GM19099 (cell line): Measurements from ENCODE around the gene KIF26B.

Experiments used
- POLR2A ChIP-seq: IDR thresholded peaks from 3 replicates; pipeline ENCODE4 v1.6.1; 2011; ENCODE audit warnings: low read depth; ENCODE audit not compliant: insufficient read length; ENCODE audit errors: extremely low read depth

The KIF26B gene

DNA sequence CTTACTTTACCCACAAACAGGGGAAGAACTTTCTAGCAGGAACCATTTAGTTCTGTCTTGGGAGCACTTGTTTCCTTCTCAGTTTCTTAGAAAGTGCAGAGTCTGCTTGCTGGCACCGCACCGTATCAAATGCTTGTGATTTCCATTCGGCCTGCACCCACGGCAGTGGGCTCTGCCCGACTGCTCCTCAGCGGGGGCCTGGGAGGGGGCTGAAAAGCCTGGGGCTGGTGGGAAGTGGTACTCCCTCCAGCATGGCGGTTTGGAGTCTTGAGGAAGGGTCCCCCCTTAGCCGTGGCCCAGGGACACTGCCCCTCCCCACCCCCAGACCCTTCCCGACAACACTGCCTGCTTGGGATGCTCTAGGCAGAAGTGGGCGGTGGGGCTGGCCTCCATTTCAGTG, 57.0 kb downstream of the KIF26B start:
- TF ChIP-seq POLR2A = no peak

GRCh38 chr1:245212221-245212710, 57.5 kb downstream of the KIF26B start:
- no peak for TF ChIP-seq POLR2A

DNA sequence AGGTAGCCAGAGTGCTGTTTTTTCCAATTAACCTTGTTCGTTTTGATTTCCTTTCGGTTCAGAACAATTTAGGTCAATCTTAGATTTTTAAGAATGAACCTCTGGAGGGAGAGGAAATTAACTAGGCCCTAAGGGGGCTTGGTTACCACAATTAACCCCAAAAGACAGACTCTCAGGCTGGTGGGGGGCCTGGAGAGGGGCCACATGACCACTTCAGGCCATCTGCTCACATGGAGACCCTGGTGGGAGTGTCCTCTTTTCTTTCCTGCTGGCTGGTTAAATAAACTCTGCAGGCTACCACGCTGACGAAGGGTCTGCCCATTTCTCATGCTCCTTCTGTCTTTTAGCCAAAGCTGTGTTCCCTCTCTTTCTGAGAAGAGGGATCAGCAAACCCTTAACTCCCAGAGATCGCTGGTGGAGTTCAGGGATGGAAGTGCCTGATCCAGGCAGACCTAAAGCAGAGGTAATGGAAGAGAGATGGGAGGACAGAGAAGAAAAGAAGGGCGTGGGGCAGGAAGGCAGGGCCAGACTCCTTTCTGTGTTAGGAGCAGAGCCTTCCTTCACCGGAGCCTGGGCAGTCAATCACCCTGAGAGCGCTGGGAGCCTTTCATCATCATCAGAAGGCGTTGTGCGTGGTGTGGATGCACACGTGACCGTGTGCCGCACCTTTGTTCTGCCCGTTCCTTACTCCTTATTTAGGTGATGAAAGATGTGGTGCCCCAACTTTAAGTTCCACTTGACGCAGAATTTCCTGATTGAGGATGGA, 58.5 kb downstream of the KIF26B start:
- no peak for TF ChIP-seq POLR2A

- TF ChIP-seq POLR2A = no peak
Observed at GRCh38 chr1:245215071-245215470, 60.3 kb downstream of the KIF26B start.

GRCh38 chr1:245216366-245217115, 61.8 kb downstream of the KIF26B start:
- no peak for TF ChIP-seq POLR2A

DNA sequence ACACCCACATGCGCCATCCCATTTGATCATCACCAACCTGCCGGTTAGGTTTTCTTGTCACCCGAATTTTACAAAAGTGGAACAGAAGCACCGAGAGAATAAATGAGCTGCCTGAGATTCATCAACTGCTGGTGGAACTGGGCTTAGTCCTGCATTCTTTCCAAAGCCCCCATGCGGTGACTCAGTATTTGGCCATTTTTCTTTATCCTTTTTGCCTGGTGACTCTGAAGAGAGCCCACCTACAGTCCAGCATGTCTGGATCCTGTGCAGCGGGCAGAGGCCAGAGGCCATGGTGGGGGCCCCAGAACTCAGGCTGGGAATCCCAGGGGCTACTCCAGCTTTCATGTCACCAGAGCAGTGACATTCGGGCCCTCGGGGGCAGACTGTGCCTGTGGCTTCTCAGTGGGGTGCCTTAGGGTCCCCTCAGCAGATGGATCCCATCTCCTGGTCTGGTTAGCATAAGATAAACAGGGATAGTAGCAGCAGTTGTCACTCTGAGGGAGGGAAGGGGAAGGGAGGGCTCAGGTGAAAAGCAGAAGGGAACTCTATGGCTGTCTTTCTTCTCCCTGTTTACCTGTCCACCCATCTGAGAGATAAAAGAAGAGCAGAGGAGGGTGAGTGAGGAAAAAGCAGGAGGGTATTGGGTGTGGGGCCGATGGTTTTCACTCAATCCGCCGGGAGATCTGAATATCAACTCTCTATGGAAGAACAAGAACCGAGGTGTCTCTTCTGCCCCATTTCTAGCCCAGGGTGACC, 63.2 kb downstream of the KIF26B start:
- TF ChIP-seq POLR2A = no peak

- no peak for TF ChIP-seq POLR2A
Observed at GRCh38 chr1:245220381-245220985, 65.7 kb downstream of the KIF26B start.

DNA sequence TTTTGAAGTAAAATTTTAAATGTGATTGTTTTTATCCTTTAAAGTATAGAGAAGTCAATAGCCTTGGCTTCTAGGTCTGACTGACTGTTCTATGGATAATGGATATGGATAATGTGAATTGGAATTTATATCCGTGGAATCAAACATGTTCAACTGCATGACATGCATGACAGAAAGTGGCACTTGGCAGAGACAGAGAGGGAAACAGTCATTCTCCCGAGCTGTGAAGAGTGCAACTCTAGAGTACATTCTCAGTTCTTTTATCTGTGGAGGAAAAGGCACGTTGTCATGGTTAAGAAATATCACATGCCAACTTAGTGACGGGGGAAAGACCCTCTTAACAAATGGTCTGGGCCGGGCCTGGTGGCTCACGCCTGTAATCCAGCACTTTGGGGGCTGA, 67.0 kb downstream of the KIF26B start:
- no peak for TF ChIP-seq POLR2A

DNA sequence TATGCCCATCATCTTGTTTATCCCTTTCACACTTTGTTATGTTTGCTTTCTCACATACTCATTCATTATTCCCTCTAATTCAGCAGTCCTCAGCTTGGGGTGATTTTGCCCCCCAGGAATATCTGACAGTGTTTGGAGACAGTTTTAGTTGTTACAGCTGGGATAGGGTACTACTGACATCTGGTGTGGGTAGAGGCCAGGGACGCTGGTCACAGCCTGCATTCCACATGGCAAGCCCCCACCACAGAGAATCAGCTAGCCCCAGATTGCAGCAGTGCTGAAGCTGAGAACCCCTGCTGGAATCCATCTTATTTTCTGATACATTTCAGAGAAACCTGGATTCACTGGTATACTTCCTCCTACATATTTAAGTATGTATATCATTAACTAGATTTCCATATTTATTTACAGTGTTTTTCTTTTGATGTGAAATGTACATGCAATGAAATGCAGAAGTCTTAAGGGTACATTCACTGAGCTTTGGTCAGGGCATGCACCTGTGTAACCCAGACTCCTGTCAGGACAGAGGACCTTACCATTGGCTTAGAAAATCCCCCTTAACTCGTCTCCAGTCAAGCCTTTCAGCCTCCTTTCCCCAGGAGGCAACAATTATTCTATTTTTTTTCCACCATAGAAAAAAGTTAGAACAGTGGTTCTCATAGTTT, 68.3 kb downstream of the KIF26B start:
- TF ChIP-seq POLR2A = no peak

GRCh38 chr1:245225322-245226202, 70.8 kb downstream of the KIF26B start:
- no peak for TF ChIP-seq POLR2A

- TF ChIP-seq POLR2A = no peak
Observed at GRCh38 chr1:245226203-245226499, 71.4 kb downstream of the KIF26B start.

DNA sequence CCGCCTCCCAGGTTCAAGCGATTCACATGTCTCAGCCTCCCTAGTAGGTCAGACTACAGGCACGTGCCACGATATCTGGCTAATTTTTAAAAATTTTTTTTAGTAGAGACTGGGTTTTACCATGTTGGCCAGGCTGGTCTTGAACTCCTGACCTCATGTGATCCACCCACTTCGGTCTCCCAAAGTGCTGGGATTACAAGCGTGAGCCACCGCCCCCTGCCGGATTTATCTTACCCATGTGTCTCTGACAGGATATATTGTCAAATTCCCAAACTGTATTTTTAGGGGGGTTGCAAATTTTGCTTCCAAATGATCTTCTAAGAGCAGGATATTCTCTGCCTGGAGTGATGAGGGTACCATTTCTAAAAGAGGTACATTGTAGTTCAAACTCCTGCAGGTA, 74.3 kb downstream of the KIF26B start:
- no peak for TF ChIP-seq POLR2A

GRCh38 chr1:245232931-245233330, 78.1 kb downstream of the KIF26B start:
- TF ChIP-seq POLR2A = no peak
